Activated CD4-positive, alpha-beta T cell treated with anti-CD3 and anti-CD28 coated beads for 48 hours (primary cell): ENCODE data around the gene NME2.
"Not testable (repeated sequence)": the region's sequence is repeated elsewhere in the genome, so short reads cannot be mapped to it uniquely, and the experiment has no call there.

Experiments
- DNase-seq: peaks from one replicate; pipeline ENCODE4 v3.0.0-alpha.2; 2020

The NME2 gene

GRCh38 chr17:51153210-51154072 is 12.8 kb upstream of the NME2 start, which contains the start of gene NME1:
NME1 (plus strand) TSS chr17:51153559; CDS start chr17:51155655, 2,096 bp downstream.
- peak; percentile 98 for DNase-seq

GRCh38 chr17:51154176-51154575 is 12.0 kb upstream of the NME2 start:
- DNase-seq = no peak

- DNase-seq = no peak
Observed at GRCh38 chr17:51155416-51155815, 10.8 kb upstream of the NME2 start.

GRCh38 chr17:51159604-51160003 is 6.6 kb upstream of the NME2 start:
- DNase-seq = no peak

GRCh38 chr17:51161541-51161940 is 4.7 kb upstream of the NME2 start:
- DNase-seq = no peak

- DNase-seq = peak; percentile 15
Observed at GRCh38 chr17:51164911-51165679, 1.1 kb upstream of the NME2 start.

GRCh38 chr17:51165680-51166197 is 472 bp upstream of the NME2 start:
- no peak for DNase-seq

GRCh38 chr17:51166987-51167931 is 1.0 kb downstream of the NME2 start:
- peak; percentile 84 for DNase-seq

- no peak for DNase-seq
Observed at GRCh38 chr17:51169340-51169739, 3.1 kb downstream of the NME2 start.

GRCh38 chr17:51170736-51171135 is 4.5 kb downstream of the NME2 start:
- no peak for DNase-seq

- DNase-seq = not testable (repeated sequence)
Observed at GRCh38 chr17:51172030-51172429, 5.8 kb downstream of the NME2 start.

GRCh38 chr17:51180486-51180885 is 14.3 kb downstream of the NME2 start:
- DNase-seq = no peak

- DNase-seq = no peak
Observed at GRCh38 chr17:51184124-51184523, 17.9 kb downstream of the NME2 start.

- no peak for DNase-seq
Observed at GRCh38 chr17:51185763-51186332, 19.6 kb downstream of the NME2 start.

GRCh38 chr17:51188271-51188833 is 22.1 kb downstream of the NME2 start:
- no peak for DNase-seq

- no peak for DNase-seq
Observed at GRCh38 chr17:51189162-51189561, 23.0 kb downstream of the NME2 start.

GRCh38 chr17:51189628-51190027 is 23.4 kb downstream of the NME2 start:
- no peak for DNase-seq

- DNase-seq = no peak
Observed at GRCh38 chr17:51191895-51192294, 25.7 kb downstream of the NME2 start.

GRCh38 chr17:51197754-51198153 is 31.5 kb downstream of the NME2 start:
- DNase-seq = no peak

- DNase-seq = no peak
Observed at GRCh38 chr17:51200295-51200694, 34.1 kb downstream of the NME2 start.

- no peak for DNase-seq
Observed at GRCh38 chr17:51200846-51201245, 34.6 kb downstream of the NME2 start.

GRCh38 chr17:51203838-51204237 is 37.6 kb downstream of the NME2 start:
- DNase-seq = no peak
